ENCODE results near the gene STOML2.

GRCh38 chr9:35114840-35115628 is 12.1 kb upstream of the STOML2 start:
- TF ChIP-seq CTCF (IDR thresholded peaks at IDR 0.05) (no peak), POLR2A (IDR thresholded peaks at IDR 0.05) (no peak)

All from right lobe of liver (tissue), 4 donors.